K562 (cell line): ENCODE measurements around the gene ICAM1. TPM values are rescaled to one million over a fixed set of nuclear protein-coding genes. Genes with fewer than 3 reads are reported as not detected.

ENCODE experiments used
- ASH1L ChIP-seq: fragments of 450-650 bp; IDR thresholded peaks from 2 replicates; pipeline ENCODE4 v1.6.1; 2018; ENCODE audit warnings: borderline replicate concordance, mild to moderate bottlenecking, low read depth; ENCODE audit not compliant: partially characterized antibody
- E2F1 ChIP-seq: sonication (generic); formaldehyde crosslinking; IDR thresholded peaks from 2 replicates; pipeline ENCODE4 v1.8.1; 2023; ENCODE audit warnings: mild to moderate bottlenecking, missing genetic modification reagents, moderate library complexity
- ELF2 ChIP-seq: fragments of 250-450 bp; sonication (Bioruptor Pico); IDR thresholded peaks from 2 replicates; pipeline ENCODE4 v1.5.0; 2021; ENCODE audit warnings: mild to moderate bottlenecking
- EP300 ChIP-seq: IDR thresholded peaks from 2 replicates; pipeline ENCODE4 v1.6.1; 2012; ENCODE audit warnings: low read length, improper control_type of control experiment
- GABPB2 ChIP-seq: fragments of 250-450 bp; sonication (Bioruptor Pico); conservative IDR thresholded peaks from 2 replicates; pipeline ENCODE4 v1.5.1; 2021; ENCODE audit warnings: mild to moderate bottlenecking
- HDAC2 ChIP-seq: fragments of 450-650 bp; IDR thresholded peaks from 2 replicates; pipeline ENCODE4 v1.6.1; 2016; ENCODE audit warnings: mild to moderate bottlenecking
- KDM4B ChIP-seq, 2 experiments: fragments of 450-650 bp in 1 of 2; sonication (generic) in 1 of 2; IDR thresholded peaks; 2 replicates each; pipeline ENCODE4 v1.6.1; 2016 to 2017; ENCODE audit warnings: borderline replicate concordance in 2 of 2, antibody characterized with exemption in 1 of 2, low read depth in 1 of 2, mild to moderate bottlenecking in 1 of 2
- MCM2 ChIP-seq: fragments of 450-650 bp; IDR thresholded peaks from 2 replicates; pipeline ENCODE4 v1.6.1; 2017; ENCODE audit warnings: low read depth, mild to moderate bottlenecking
- POLR2AphosphoS5 ChIP-seq: IDR thresholded peaks from 2 replicates; pipeline ENCODE4 v1.6.1; 2011; ENCODE audit warnings: mild to moderate bottlenecking, low read depth, low read length, moderate library complexity; ENCODE audit not compliant: control insufficient read depth, insufficient read depth
- RBM17 ChIP-seq: fragments of 200-400 bp; formaldehyde crosslinking; IDR thresholded peaks from 2 replicates; pipeline ENCODE4 v1.6.1; 2017; ENCODE audit warnings: low read depth, mild to moderate bottlenecking, low read length, borderline replicate concordance
- RFX1 ChIP-seq: fragments of 450-650 bp; IDR thresholded peaks from 2 replicates; pipeline ENCODE4 v1.6.1; 2016; ENCODE audit warnings: mild to moderate bottlenecking, moderate library complexity
- SMAD1 ChIP-seq: fragments of 150-350 bp; IDR thresholded peaks from 2 replicates; pipeline ENCODE4 v1.6.1; 2014; ENCODE audit warnings: low read length, low read depth; ENCODE audit not compliant: partially characterized antibody
- TCFL5 ChIP-seq: fragments of 250-450 bp; sonication (Bioruptor Pico); conservative IDR thresholded peaks from 2 replicates; pipeline ENCODE4 v1.6.1; 2021; ENCODE audit warnings: mild to moderate bottlenecking, moderate library complexity, matching md5 sums
- TFAP4 ChIP-seq: sonication (generic); formaldehyde crosslinking; IDR thresholded peaks from 2 replicates; pipeline ENCODE4 v1.8.0; 2022; ENCODE audit warnings: missing genetic modification reagents, mild to moderate bottlenecking, moderate library complexity, borderline replicate concordance
- VEZF1 ChIP-seq: fragments of 200-800 bp; sonication (Bioruptor generic); IDR thresholded peaks from 2 replicates; pipeline ENCODE4 v1.6.1; 2017; ENCODE audit warnings: missing genetic modification characterization, missing compliant biosample characterization
- ZBTB17 ChIP-seq: fragments of 450-650 bp; formaldehyde crosslinking; IDR thresholded peaks from 2 replicates; pipeline ENCODE4 v1.4.0; 2020; ENCODE audit warnings: mild to moderate bottlenecking
- ZEB2 ChIP-seq: fragments of 450-650 bp; IDR thresholded peaks from 2 replicates; pipeline ENCODE4 v1.6.1; 2016
- ZFP1 ChIP-seq: fragments of 450-650 bp; formaldehyde crosslinking; IDR thresholded peaks from 2 replicates; pipeline ENCODE4 v1.4.0; 2020; ENCODE audit warnings: mild to moderate bottlenecking, mixed read lengths
- ZNF146 ChIP-seq: IDR thresholded peaks from one replicate; pipeline ENCODE4 v1.6.1; 2018; ENCODE audit warnings: missing compliant biosample characterization; ENCODE audit not compliant: unreplicated experiment
- ZNF512 ChIP-seq: IDR thresholded peaks from 2 replicates; pipeline ENCODE4 v1.6.1; 2016; ENCODE audit warnings: missing genetic modification characterization, missing compliant biosample characterization
- polyA plus RNA-seq, 8 experiments: library from polyadenylated mRNA; depleted of rRNA in 4 of 8; stranded (reverse) in 5 of 8; unstranded in 3 of 8; fragments of >200 nt; fragmentation: Nextera tagmentation in 2 of 8; fragmentation: Illumina TruSeq in 1 of 8; extraction: Ambion mirVana in 2 of 8; extraction: Trizol in 1 of 8; gene quantifications; 2 replicates each; pipeline versions ENCODE4 v1.2.1 to v1.2.3, GENCODE V29; 2011 to 2014; ENCODE audit warnings: inconsistent platforms in 1 of 8, missing spikeins in 1 of 8
- total RNA-seq, 7 experiments: library from RNA; depleted of rRNA in 6 of 7; stranded (reverse); fragments of >200 nt in 6 of 7; fragmentation: Illumina TruSeq in 2 of 7; extraction: Trizol in 2 of 7; gene quantifications; 2 replicates each; pipeline versions ENCODE4 v1.2.1 to v1.2.3, GENCODE V29; 2011 to 2021; ENCODE audit warnings: low replicate concordance in 1 of 7

The ICAM1 gene
- total and polyA plus RNA-seq, 9 of the 15 experiments (the other 6 are each of a cell fraction or from before 2014, with no cell fraction given): 2.3 to 24.4 (median 13.4) TPM

GRCh38 chr19:10332965-10333757 lies 62.2 kb downstream of the ICAM1 start, which contains the start of gene RAVER1 (continued):
- no peak for TF ChIP-seq ZNF512 (tag)
- peak; percentile 66 for TF ChIP-seq ASH1L
- no peak for TF ChIP-seq ZNF146 (CRISPR knock-in tag)
- TF ChIP-seq SMAD1: peak; percentile 85
- TF ChIP-seq MCM2: no peak
- no peak for TF ChIP-seq TCFL5
- TF ChIP-seq KDM4B (IDR thresholded peaks at IDR 0.05; ENCODE audit: borderline replicate concordance in 2 of 2, low read depth in 1 of 2): peak in 1 of 2 experiments; percentile 39; a peak in 1 of 4 replicates
- TF ChIP-seq VEZF1 (CRISPR knock-in tag): peak; percentile 89
- peak; percentile 75 for TF ChIP-seq TFAP4 (CRISPR knock-in tag)
- peak; percentile 44; the same call in 1 of the 2 replicates for TF ChIP-seq ZBTB17 (CRISPR knock-in tag)
- TF ChIP-seq ZEB2: peak; percentile 52; the same call in 1 of the 2 replicates
- TF ChIP-seq E2F1 (CRISPR knock-in tag): peak; percentile 78
- TF ChIP-seq HDAC2: peak; percentile 77; the same call in 1 of the 2 replicates
- no peak for TF ChIP-seq GABPB2 (CRISPR knock-in tag)
- peak; percentile 95 for TF ChIP-seq RFX1
- TF ChIP-seq EP300: no peak; the same call in 1 of the 2 replicates
- peak; percentile 94 for TF ChIP-seq POLR2AphosphoS5
- no peak for TF ChIP-seq RBM17
- TF ChIP-seq ELF2 (CRISPR knock-in tag): peak; percentile 72
- no peak for TF ChIP-seq ZFP1 (CRISPR knock-in tag)
